PC-3 (cell line): ENCODE data around the gene SLC2A3.

Experiments
- CTCF ChIP-seq: fragments of 300-600 bp; sonication (generic); conservative IDR thresholded peaks from 2 replicates; pipeline ENCODE4 v1.5.1; 2017; ENCODE audit warnings: antibody characterized with exemption, low read depth, mild to moderate bottlenecking, low read length
- EZH2 ChIP-seq: fragments of 300-600 bp; sonication (generic); IDR thresholded peaks from one replicate; pipeline ENCODE4 v1.6.1; 2017; ENCODE audit warnings: antibody characterized with exemption, mild to moderate bottlenecking, low read length; ENCODE audit not compliant: unreplicated experiment
- EZH2phosphoT487 ChIP-seq: fragments of 300-600 bp; sonication (generic); IDR thresholded peaks from 2 replicates; pipeline ENCODE4 v1.6.1; 2018; ENCODE audit warnings: mild to moderate bottlenecking, antibody characterized with exemption, low read length, borderline replicate concordance

- no peak for TF ChIP-seq CTCF
- TF ChIP-seq EZH2 = no peak
- no peak for TF ChIP-seq EZH2phosphoT487
These were observed 1.7 kb downstream of the SLC2A3 start for GRCh38 chr12:7934091-7934888.
